ENCODE results near the gene LCN2. TPM values are rescaled to one million over a fixed set of nuclear protein-coding genes. Genes with fewer than 3 reads are reported as not detected.

LCN2 gene
- total and polyA plus RNA-seq, 10 of the 15 experiments (the other 5 are each of a cell fraction or from before 2014, with no cell fraction given): not detected

GRCh38 chr9:128159522-128159783, 10.2 kb downstream of the LCN2 start (continued):
- peak; percentile 66 for TF ChIP-seq RUNX3 (IDR thresholded peaks at IDR 0.05; ENCODE audit: low read length)

GRCh38 chr9:128159784-128160602, 10.7 kb downstream of the LCN2 start, which contains the start of gene BBLN:
BBLN (plus strand) TSS chr9:128160265; CDS start chr9:128160408, 143 bp downstream.
- CTCF ChIA-PET: interaction anchor here (1.0 to 1.6 kb wide), 5 partner anchors 23 to 571 kb away, joined by 3 to 8 read pairs (median 3); no protein-coding TSS in a partner anchor
- RAD21 ChIA-PET (ENCODE audit: unreplicated experiment): interaction anchor here (1.1 kb wide), 1 partner anchor 31 kb away, joined by 3 read pairs; no protein-coding TSS in a partner anchor
- no peak for TF ChIP-seq ETV6 (conservative IDR thresholded peaks at IDR 0.05 in 1 of 2, IDR thresholded peaks at IDR 0.05 in 1 of 2; ENCODE audit: borderline replicate concordance in 1 of 2, low read depth in 1 of 2)
- peak; percentile 74 for TF ChIP-seq ZBTB40 (IDR thresholded peaks at IDR 0.05; ENCODE audit: borderline replicate concordance)
- TF ChIP-seq NR2F1 (conservative IDR thresholded peaks at IDR 0.05): peak; percentile 14; the same call in 1 of the 2 replicates
- TF ChIP-seq CREB1 (IDR thresholded peaks at IDR 0.05; ENCODE audit: low read depth): peak; percentile 97
- TF ChIP-seq EED (IDR thresholded peaks at IDR 0.05; ENCODE audit: low read depth): 0 out of 2 replicates have a peak, but pooled peaks have one; percentile 54
- TF ChIP-seq PML (IDR thresholded peaks at IDR 0.05; ENCODE audit: low read length): peak; percentile 50; the same call in 1 of the 2 replicates
- peak; percentile 77 for TF ChIP-seq ZNF207 (IDR thresholded peaks at IDR 0.05; ENCODE audit: borderline replicate concordance)
- no peak for TF ChIP-seq TCF12 (IDR thresholded peaks at IDR 0.05; ENCODE audit: low read depth, low read length)
- no peak for TF ChIP-seq JUNB (IDR thresholded peaks at IDR 0.05)
- no peak for TF ChIP-seq SUPT20H (IDR thresholded peaks at IDR 0.05; ENCODE audit: borderline replicate concordance, control insufficient read depth, low read depth, low read length)
- TF ChIP-seq RB1 (IDR thresholded peaks at IDR 0.05; ENCODE audit: borderline replicate concordance): peak; percentile 42; the same call in 1 of the 2 replicates
- no peak for TF ChIP-seq SIN3A (IDR thresholded peaks at IDR 0.05; ENCODE audit: low read depth, low read length)
- no peak for TF ChIP-seq STAT3 (IDR thresholded peaks at IDR 0.05; ENCODE audit: low read depth, low read length)
- TF ChIP-seq POLR2AphosphoS2 (IDR thresholded peaks at IDR 0.05; ENCODE audit: low read depth, low read length): peak; percentile 78
- TF ChIP-seq SMC3 (IDR thresholded peaks at IDR 0.05; ENCODE audit: borderline replicate concordance, low read length): no peak; the same call in 1 of the 2 replicates
- no peak for TF ChIP-seq SREBF2 (IDR thresholded peaks at IDR 0.05; ENCODE audit: low read length)

More at GRCh38 chr9:128159784-128160602, 10.7 kb downstream of the LCN2 start, which contains the start of gene BBLN:
- FAIRE-seq (no peak), ATAC-seq (peak; percentile 95), DNase-seq (ENCODE audit: low read depth, low spot score) (peak; percentile 50)
- WGBS (ENCODE audit: insufficient coverage, insufficient replicate concordance, low lambda C conversion rate, missing lambda C conversion rate): under 1% methylated on average over 54 of the region's 77 CpGs
- Histone ChIP-seq H3K9ac (ENCODE audit: control insufficient read depth, insufficient read depth, low read length) (peak within 1 kb of the TSS; percentile 88), H3K9me3 (replicated peaks; ENCODE audit: control insufficient read depth, insufficient read depth, low read length) (no peaks in the 10 kb centered on the region), H4K20me1 (ENCODE audit: control insufficient read depth, insufficient read depth) (no peaks in the 10 kb centered on the region), H3K4me3 (peak within 1 kb of the TSS; percentile 99), H3K36me3 (ENCODE audit: control insufficient read depth in 2 of 2, insufficient read depth in 2 of 2, low read length in 1 of 2) (peaks cover 0 to 10% of the 10 kb centered on the region in 2 experiments; a peak in 2 of 4 replicates), H3K79me2 (ENCODE audit: control insufficient read depth, insufficient read depth, low read length) (peaks cover 9% of the 10 kb centered on the region), H2AFZ (ENCODE audit: control insufficient read depth, low read depth, low read length) (peak within 1 kb of the TSS; percentile 90), H3K27me3 (replicated peaks in 1 of 2; ENCODE audit: control insufficient read depth in 2 of 2, insufficient read depth in 2 of 2, low read length in 1 of 2) (no peaks in the 10 kb centered on the region), H3K4me2 (ENCODE audit: control insufficient read depth, insufficient read depth) (peak within 1 kb of the TSS; percentile 90), H3K4me1 (ENCODE audit: control insufficient read depth, insufficient read depth, low read length) (peaks cover 8% of the 10 kb centered on the region), H3K27ac (ENCODE audit: control insufficient read depth, insufficient read depth) (peak within 1 kb of the TSS; percentile 85)
- POLR2A ChIA-PET: interaction anchor here (1.0 to 1.5 kb wide), 2 partner anchors 9 to 93 kb away, joined by 3 to 5 read pairs; partner anchors contain the start of gene NAIF1
- SMC1A ChIA-PET (ENCODE audit: uncharacterized antibody, unreplicated experiment): interaction anchor here (1.1 to 1.6 kb wide), 4 partner anchors 30 to 181 kb away, joined by 3 to 5 read pairs (median 4); partner anchors contain the start of genes GOLGA2 and SWI5
- intact Hi-C loops (cut with micrococcal nuclease; ENCODE audit: unreplicated experiment): loop anchor here (1.0 kb wide), 1 partner anchor 33 kb away; the partner anchor contains the start of gene PTGES2
- in situ Hi-C loops (cut with MboI): no loop called here
- no TSS peak for BruUV-seq (replicated peaks)

Measured in GM12878 (cell line).